ENCODE measurements around the gene DUSP2. TPM values are rescaled to one million over a fixed set of nuclear protein-coding genes. Genes with fewer than 3 reads are reported as not detected.

DUSP2 gene
- total and polyA plus RNA-seq, 10 of the 15 experiments (the other 5 are each of a cell fraction or from before 2014, with no cell fraction given), result 9.7 to 212 (median 57.2) TPM

DNA sequence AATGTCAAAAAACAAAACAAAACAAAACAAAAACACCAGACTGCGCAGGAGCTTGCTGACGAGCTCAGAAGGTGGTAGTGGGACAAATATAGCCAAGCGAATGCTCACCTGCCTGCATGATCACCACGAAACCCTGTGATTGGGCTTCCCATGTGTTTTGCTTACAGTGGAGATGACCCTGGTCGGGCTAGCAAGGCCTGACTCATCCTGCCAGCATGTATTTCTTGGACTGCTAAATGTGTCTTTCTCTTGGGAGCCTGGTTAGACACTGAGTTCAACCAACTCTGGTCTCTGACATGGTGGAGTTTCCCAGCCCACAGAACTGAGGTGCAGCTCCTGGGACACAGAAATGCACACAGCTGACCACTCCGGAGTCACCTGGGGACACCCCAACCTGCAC, 30.7 kb upstream of the DUSP2 start:
- Histone ChIP-seq H3K4me2 (ENCODE audit: control insufficient read depth, insufficient read depth) (no peak overlapping the region; the same call in 1 of the 2 replicates), H3K9me3 (replicated peaks; ENCODE audit: control insufficient read depth, insufficient read depth, low read length) (no peaks in the 10 kb centered on the region), H3K79me2 (ENCODE audit: control insufficient read depth, insufficient read depth, low read length) (no peaks in the 10 kb centered on the region), H2AFZ (ENCODE audit: control insufficient read depth, low read depth, low read length) (peak overlapping the region; percentile 34; the same call in 1 of the 2 replicates), H3K9ac (ENCODE audit: control insufficient read depth, insufficient read depth, low read length) (no peak overlapping the region), H3K27ac (ENCODE audit: control insufficient read depth, insufficient read depth) (no peak overlapping the region), H3K27me3 (replicated peaks in 1 of 2; ENCODE audit: control insufficient read depth in 2 of 2, insufficient read depth in 2 of 2, low read length in 1 of 2) (no peaks in the 10 kb centered on the region), H3K36me3 (ENCODE audit: control insufficient read depth in 2 of 2, insufficient read depth in 2 of 2, low read length in 1 of 2) (no peaks in the 10 kb centered on the region), H3K4me3 (no peak overlapping the region), H4K20me1 (ENCODE audit: control insufficient read depth, insufficient read depth) (no peaks in the 10 kb centered on the region), H3K4me1 (ENCODE audit: control insufficient read depth, insufficient read depth, low read length) (peaks cover 6% of the 10 kb centered on the region; the same call in 1 of the 2 replicates)
- WGBS (ENCODE audit: insufficient coverage, insufficient replicate concordance, low lambda C conversion rate, missing lambda C conversion rate), result 8% methylated on average over 6 of the region's 6 CpGs
- DNase-seq (ENCODE audit: low read depth, low spot score) (no peak), ATAC-seq (peak; percentile 36), FAIRE-seq (no peak)
- SMC1A ChIA-PET (ENCODE audit: uncharacterized antibody, unreplicated experiment), result interaction anchor here (0.8 to 7.5 kb wide), 14 partner anchors 9 to 183 kb away, joined by 3 to 338 read pairs (median 16); partner anchors contain the start of genes ASTL, DUSP2 and STARD7
- POLR2A ChIA-PET, result interaction anchor here (0.6 to 4.3 kb wide), 8 partner anchors 12 to 38 kb away, joined by 3 to 35 read pairs (median 14); partner anchors contain the start of genes ASTL and STARD7
- no TSS peak for BruUV-seq (replicated peaks)
- TF ChIP-seq SMAD5 (IDR thresholded peaks at IDR 0.05; ENCODE audit: low read depth), result no peak
- 0 out of 4 replicates have a peak, but pooled peaks of 1 of the 2 experiments have one; percentile 12 for TF ChIP-seq BHLHE40 (IDR thresholded peaks at IDR 0.05; ENCODE audit: borderline replicate concordance in 1 of 2, low read depth in 2 of 2, low read length in 1 of 2)
- TF ChIP-seq, protein P1, sequence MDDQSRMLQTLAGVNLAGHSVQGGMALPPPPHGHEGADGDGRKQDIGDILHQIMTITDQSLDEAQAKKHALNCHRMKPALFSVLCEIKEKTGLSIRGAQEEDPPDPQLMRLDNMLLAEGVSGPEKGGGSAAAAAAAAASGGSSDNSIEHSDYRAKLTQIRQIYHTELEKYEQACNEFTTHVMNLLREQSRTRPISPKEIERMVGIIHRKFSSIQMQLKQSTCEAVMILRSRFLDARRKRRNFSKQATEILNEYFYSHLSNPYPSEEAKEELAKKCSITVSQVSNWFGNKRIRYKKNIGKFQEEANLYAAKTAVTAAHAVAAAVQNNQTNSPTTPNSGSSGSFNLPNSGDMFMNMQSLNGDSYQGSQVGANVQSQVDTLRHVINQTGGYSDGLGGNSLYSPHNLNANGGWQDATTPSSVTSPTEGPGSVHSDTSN (IDR thresholded peaks at IDR 0.05; ENCODE audit: insufficient replicate concordance, low read depth, low read length), result no peak
- TF ChIP-seq MEF2B (IDR thresholded peaks at IDR 0.05; ENCODE audit: partially characterized antibody, poor library complexity, severe bottlenecking), result peak; percentile 49
- TF ChIP-seq RUNX3 (IDR thresholded peaks at IDR 0.05; ENCODE audit: low read length), result peak; percentile 19; the same call in 1 of the 2 replicates
- TF ChIP-seq ATF7 (IDR thresholded peaks at IDR 0.05; ENCODE audit: low read depth), result 0 out of 2 replicates have a peak, but pooled peaks have one; percentile 14
- no peak for TF ChIP-seq SREBF1 (IDR thresholded peaks at IDR 0.05; ENCODE audit: low read length)
- TF ChIP-seq HCFC1 (IDR thresholded peaks at IDR 0.05; ENCODE audit: low read length), result no peak
- intact Hi-C loops (cut with micrococcal nuclease; ENCODE audit: unreplicated experiment), result no loop called here
- CTCF ChIA-PET, result interaction anchor here (0.6 to 10.6 kb wide), 20 partner anchors 10 to 333 kb away, joined by 3 to 535 read pairs (median 15); partner anchors contain the start of genes ADRA2B, ANKRD36C, ASTL and DUSP2
- RAD21 ChIA-PET (ENCODE audit: unreplicated experiment), result interaction anchor here (0.8 to 8.9 kb wide), 16 partner anchors 11 to 183 kb away, joined by 3 to 463 read pairs (median 14); partner anchors contain the start of genes ADRA2B, ASTL, DUSP2 and STARD7
- in situ Hi-C loops (cut with MboI), result loop anchor here (5.0 kb wide), 1 partner anchor 34 kb away; no protein-coding TSS in a partner anchor

Measured in GM12878 (cell line).